Stimulated activated CD4-positive, alpha-beta T cell treated with anti-CD3 and anti-CD28 coated beads, Interleukin-4, amount 100 ng/mL, for 4 hours (primary cell): ENCODE measurements around the gene DEFB114.

ENCODE experiments used
- DNase-seq, 2 experiments: peaks; one replicate each; pipeline ENCODE4 v3.0.0-alpha.2; 2020

The DEFB114 gene

GRCh38 chr6:49934770-49935169, 29.2 kb downstream of the DEFB114 start:
- DNase-seq: no peak

- no peak for DNase-seq
Measured at GRCh38 chr6:49933526-49933925, 30.4 kb downstream of the DEFB114 start.

- DNase-seq: no peak
Measured at GRCh38 chr6:49929340-49929739, 34.6 kb downstream of the DEFB114 start.

GRCh38 chr6:49923826-49924225, 40.1 kb downstream of the DEFB114 start:
- DNase-seq: no peak

GRCh38 chr6:49919935-49920644, 43.9 kb downstream of the DEFB114 start:
- no peak for DNase-seq

- no peak for DNase-seq
Measured at GRCh38 chr6:49919261-49919660, 44.7 kb downstream of the DEFB114 start.

- no peak for DNase-seq
Measured at GRCh38 chr6:49918787-49919186, 45.2 kb downstream of the DEFB114 start.

GRCh38 chr6:49915035-49915434, 48.9 kb downstream of the DEFB114 start:
- DNase-seq: no peak

- DNase-seq: no peak
Measured at GRCh38 chr6:49913636-49914375, 50.2 kb downstream of the DEFB114 start.

- DNase-seq: no peak
Measured at GRCh38 chr6:49912196-49912595, 51.8 kb downstream of the DEFB114 start.

GRCh38 chr6:49911252-49911651, 52.7 kb downstream of the DEFB114 start:
- no peak for DNase-seq
